GM12874 (cell line): Measurements from ENCODE around the gene RHOF.

ENCODE experiments used
- CTCF ChIP-seq: IDR thresholded peaks from 2 replicates; pipeline ENCODE4 v1.5.1; 2011; ENCODE audit warnings: low read depth, mild to moderate bottlenecking, control low read depth, low read length, moderate library complexity; ENCODE audit not compliant: insufficient read depth

The RHOF gene

GRCh38 chr12:121748218-121748570, 45.3 kb downstream of the RHOF start:
- TF ChIP-seq CTCF, result no peak

GRCh38 chr12:121741743-121742142, 51.7 kb downstream of the RHOF start:
- TF ChIP-seq CTCF, result no peak

GRCh38 chr12:121740847-121741246, 52.6 kb downstream of the RHOF start:
- TF ChIP-seq CTCF, result no peak

DNA sequence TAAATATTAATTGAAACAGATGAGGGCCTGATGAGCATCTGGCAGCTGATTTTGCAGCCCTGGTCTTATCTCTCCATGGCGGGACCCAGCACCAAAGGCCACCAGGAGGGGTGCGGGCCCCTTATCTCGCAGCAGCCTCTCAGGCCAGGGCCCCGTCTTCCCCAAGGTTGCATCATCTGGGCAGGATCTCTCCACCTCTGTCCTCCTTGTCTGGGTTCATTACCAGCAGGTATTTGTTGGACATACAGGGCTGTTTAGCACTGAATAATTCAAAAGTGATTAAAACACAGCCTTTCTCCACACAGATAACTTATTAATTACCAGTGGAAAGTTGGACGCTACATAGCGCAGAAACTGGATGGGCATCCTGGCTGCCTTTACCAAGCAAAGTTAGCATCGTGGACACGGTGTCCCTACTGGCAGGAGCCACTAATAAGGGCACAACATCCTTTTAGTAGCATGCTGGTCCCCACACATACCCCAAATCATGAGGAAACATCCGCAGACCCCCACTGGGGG, 55.1 kb downstream of the RHOF start:
- no peak for TF ChIP-seq CTCF

- TF ChIP-seq CTCF, result no peak
Observed at GRCh38 chr12:121733849-121734248, 59.6 kb downstream of the RHOF start.

GRCh38 chr12:121731473-121731872, 62.0 kb downstream of the RHOF start:
- TF ChIP-seq CTCF, result no peak

GRCh38 chr12:121729021-121729420, 64.5 kb downstream of the RHOF start:
- no peak for TF ChIP-seq CTCF
